Panc1 (cell line): ENCODE results near the gene NKD1. TPM values are rescaled to one million over a fixed set of nuclear protein-coding genes. Genes with fewer than 3 reads are reported as not detected.
A peak's percentile ranks its signal among the peaks of the same experiment; 100 is the strongest.

Experiments
- ATAC-seq: fragments of 200-7000 bp; cut with Tn5 transposase; 2 replicates; pipeline ENCODE4 v1.9.1; 2020; ENCODE audit warnings: mild to moderate bottlenecking, moderate library complexity
- BruUV-seq: library from RNA; stranded (reverse); fragments of 400-500 nt; replicated peaks from 2 replicates; lab custom pipeline; 2021; lab: Mats Ljungman, UMichigan
- CTCF ChIA-PET: fragments of 300-600 bp; sonication (Branson Sonifier 250); formaldehyde crosslinking; loops from one replicate; lab custom pipeline; 2022; ENCODE audit warnings: antibody characterized with exemption; lab: Charles Lee
- POLR2A ChIA-PET: fragments of 300-600 bp; sonication (Branson Sonifier 250); formaldehyde crosslinking; loops from one replicate; lab custom pipeline; 2022; ENCODE audit warnings: antibody characterized with exemption; lab: Charles Lee
- DNase-seq: peaks from one replicate; pipeline ENCODE4 v3.0.0-alpha.2; 2010; ENCODE audit warnings: low read depth, low spot score
- H3K27ac ChIP-seq: 2 replicates; pipeline ENCODE4 v1.5.1; 2011; ENCODE audit warnings: mild to moderate bottlenecking, low read length, inconsistent platforms
- H3K27me3 ChIP-seq: fragments of 200-500 bp; sonication (Bioruptor generic); 2 replicates; pipeline ENCODE4 v1.6.0; 2014; ENCODE audit warnings: low read length, inconsistent platforms; ENCODE audit not compliant: control insufficient read depth, insufficient read depth
- H3K36me3 ChIP-seq: fragments of 200-500 bp; sonication (Bioruptor generic); 2 replicates; pipeline ENCODE4 v1.5.1; 2014; ENCODE audit warnings: inconsistent platforms, mild to moderate bottlenecking, low read length, moderate library complexity; ENCODE audit not compliant: control insufficient read depth, insufficient read depth
- H3K4me1 ChIP-seq: 2 replicates; pipeline ENCODE4 v1.5.1; 2011; ENCODE audit warnings: inconsistent platforms, mild to moderate bottlenecking, low read length, moderate library complexity; ENCODE audit not compliant: control insufficient read depth, insufficient read depth
- H3K4me3 ChIP-seq, 2 experiments: 2 replicates each; pipeline ENCODE4 v1.5.1; 2011 to 2012; ENCODE audit warnings: low read depth in 2 of 2, low read length in 2 of 2, mild to moderate bottlenecking in 2 of 2, inconsistent platforms in 1 of 2, moderate library complexity in 1 of 2
- H3K9me3 ChIP-seq: fragments of 200-500 bp; sonication (Bioruptor generic); 2 replicates; pipeline ENCODE4 v1.5.1; 2014; ENCODE audit warnings: low read depth, mild to moderate bottlenecking, inconsistent platforms, low read length, moderate library complexity; ENCODE audit not compliant: control insufficient read depth, insufficient read depth
- CTCF ChIP-seq: fragments of 450-650 bp; IDR thresholded peaks from 2 replicates; pipeline ENCODE4 v1.5.1; 2017; ENCODE audit warnings: mild to moderate bottlenecking
- POLR2AphosphoS5 ChIP-seq: IDR thresholded peaks from 2 replicates; pipeline ENCODE4 v1.6.1; 2012; ENCODE audit warnings: mild to moderate bottlenecking, low read depth, low read length, moderate library complexity
- SIN3A ChIP-seq: IDR thresholded peaks from 2 replicates; pipeline ENCODE4 v1.6.1; 2012; ENCODE audit warnings: low read depth, mild to moderate bottlenecking, low read length, moderate library complexity, borderline replicate concordance; ENCODE audit not compliant: insufficient read depth
- TCF7L2 ChIP-seq: IDR thresholded peaks from 2 replicates; pipeline ENCODE4 v1.6.1; 2011; ENCODE audit warnings: mild to moderate bottlenecking, low read depth, low read length, inconsistent platforms
- in situ Hi-C: cut with HindIII; loops from 2 replicates; pipeline ENCODE4 v1.10.0; 2016; ENCODE audit warnings: low sequenced_read_pairs, low pct_unique_long_range_greater_than_20kb
- intact Hi-C: fragments of 100-400 bp; cut with micrococcal nuclease; formaldehyde crosslinking; loops from one replicate; pipeline ENCODE4 v1.10.0; 2022; ENCODE audit not compliant: unreplicated experiment
- total RNA-seq: library from RNA; stranded (reverse); gene quantifications from one replicate; pipeline ENCODE4 v1.2.1, GENCODE V29; 2021; ENCODE audit not compliant: unreplicated experiment
- TF ChIP-seq, protein P1 (sequence below), 2 experiments: IDR thresholded peaks; 2 replicates each; pipeline ENCODE4 v1.6.1; 2011 to 2012; ENCODE audit warnings: low read depth in 2 of 2, control low read depth in 1 of 2, low read length in 1 of 2, mild to moderate bottlenecking in 1 of 2, moderate library complexity in 1 of 2; ENCODE audit not compliant: insufficient read depth in 1 of 2

Gene NKD1
- total RNA-seq, 1 experiment from 2014 or later, result 0.18 TPM

- TF ChIP-seq, protein P1, sequence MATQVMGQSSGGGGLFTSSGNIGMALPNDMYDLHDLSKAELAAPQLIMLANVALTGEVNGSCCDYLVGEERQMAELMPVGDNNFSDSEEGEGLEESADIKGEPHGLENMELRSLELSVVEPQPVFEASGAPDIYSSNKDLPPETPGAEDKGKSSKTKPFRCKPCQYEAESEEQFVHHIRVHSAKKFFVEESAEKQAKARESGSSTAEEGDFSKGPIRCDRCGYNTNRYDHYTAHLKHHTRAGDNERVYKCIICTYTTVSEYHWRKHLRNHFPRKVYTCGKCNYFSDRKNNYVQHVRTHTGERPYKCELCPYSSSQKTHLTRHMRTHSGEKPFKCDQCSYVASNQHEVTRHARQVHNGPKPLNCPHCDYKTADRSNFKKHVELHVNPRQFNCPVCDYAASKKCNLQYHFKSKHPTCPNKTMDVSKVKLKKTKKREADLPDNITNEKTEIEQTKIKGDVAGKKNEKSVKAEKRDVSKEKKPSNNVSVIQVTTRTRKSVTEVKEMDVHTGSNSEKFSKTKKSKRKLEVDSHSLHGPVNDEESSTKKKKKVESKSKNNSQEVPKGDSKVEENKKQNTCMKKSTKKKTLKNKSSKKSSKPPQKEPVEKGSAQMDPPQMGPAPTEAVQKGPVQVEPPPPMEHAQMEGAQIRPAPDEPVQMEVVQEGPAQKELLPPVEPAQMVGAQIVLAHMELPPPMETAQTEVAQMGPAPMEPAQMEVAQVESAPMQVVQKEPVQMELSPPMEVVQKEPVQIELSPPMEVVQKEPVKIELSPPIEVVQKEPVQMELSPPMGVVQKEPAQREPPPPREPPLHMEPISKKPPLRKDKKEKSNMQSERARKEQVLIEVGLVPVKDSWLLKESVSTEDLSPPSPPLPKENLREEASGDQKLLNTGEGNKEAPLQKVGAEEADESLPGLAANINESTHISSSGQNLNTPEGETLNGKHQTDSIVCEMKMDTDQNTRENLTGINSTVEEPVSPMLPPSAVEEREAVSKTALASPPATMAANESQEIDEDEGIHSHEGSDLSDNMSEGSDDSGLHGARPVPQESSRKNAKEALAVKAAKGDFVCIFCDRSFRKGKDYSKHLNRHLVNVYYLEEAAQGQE (IDR thresholded peaks at IDR 0.05; ENCODE audit: insufficient read depth in 1 of 2, low read depth in 2 of 2, low read length in 1 of 2), result no peak
- TF ChIP-seq CTCF, result no peak
- no peak for TF ChIP-seq TCF7L2
- no peak for TF ChIP-seq POLR2AphosphoS5
- no peak for TF ChIP-seq SIN3A
- Histone ChIP-seq H3K9me3 (no peaks in the 10 kb centered on the region), H3K36me3 (no peaks in the 10 kb centered on the region), H3K27ac (no peak overlapping the region), H3K27me3 (no peaks in the 10 kb centered on the region), H3K4me3 (no peak overlapping the region), H3K4me1 (no peaks in the 10 kb centered on the region)
- CTCF ChIA-PET, result no interaction called here
- intact Hi-C loops, result no loop called here
- no TSS peak for BruUV-seq
- in situ Hi-C loops, result no loop called here
- ATAC-seq (0 out of 2 replicates have a peak, but pooled peaks have one; percentile 33), DNase-seq (no peak)
- POLR2A ChIA-PET, result interaction anchor here (0.7 kb wide), 1 partner anchor 8 kb away, joined by 3 read pairs; no protein-coding TSS in a partner anchor
These were observed 73.2 kb downstream of the NKD1 start for GRCh38 chr16:50621452-50621792.

GRCh38 chr16:50622029-50622428, 73.8 kb downstream of the NKD1 start:
- in situ Hi-C loops (no loop called here), intact Hi-C loops (no loop called here)
- H3K27ac ChIP-seq, result no peak overlapping the region
- ChIA-PET CTCF (no interaction called here), POLR2A (interaction anchor here (0.7 kb wide), 1 partner anchor 7 kb away, joined by 3 read pairs; no protein-coding TSS in a partner anchor)
- H3K4me1 ChIP-seq, result no peaks in the 10 kb centered on the region
- H3K27me3 ChIP-seq, result no peaks in the 10 kb centered on the region
- H3K36me3 ChIP-seq, result no peaks in the 10 kb centered on the region
- ATAC-seq (no peak), DNase-seq (no peak)
- H3K9me3 ChIP-seq, result no peaks in the 10 kb centered on the region
- no TSS peak for BruUV-seq
- H3K4me3 ChIP-seq, result no peak overlapping the region
- TF ChIP-seq, protein P1 (IDR thresholded peaks at IDR 0.05; ENCODE audit: insufficient read depth in 1 of 2, low read depth in 2 of 2, low read length in 1 of 2), result no peak
- TF ChIP-seq POLR2AphosphoS5, result no peak
- no peak for TF ChIP-seq SIN3A
- no peak for TF ChIP-seq CTCF
- TF ChIP-seq TCF7L2, result no peak
